ENCODE results near the gene SMARCE1.

Gene SMARCE1

DNA sequence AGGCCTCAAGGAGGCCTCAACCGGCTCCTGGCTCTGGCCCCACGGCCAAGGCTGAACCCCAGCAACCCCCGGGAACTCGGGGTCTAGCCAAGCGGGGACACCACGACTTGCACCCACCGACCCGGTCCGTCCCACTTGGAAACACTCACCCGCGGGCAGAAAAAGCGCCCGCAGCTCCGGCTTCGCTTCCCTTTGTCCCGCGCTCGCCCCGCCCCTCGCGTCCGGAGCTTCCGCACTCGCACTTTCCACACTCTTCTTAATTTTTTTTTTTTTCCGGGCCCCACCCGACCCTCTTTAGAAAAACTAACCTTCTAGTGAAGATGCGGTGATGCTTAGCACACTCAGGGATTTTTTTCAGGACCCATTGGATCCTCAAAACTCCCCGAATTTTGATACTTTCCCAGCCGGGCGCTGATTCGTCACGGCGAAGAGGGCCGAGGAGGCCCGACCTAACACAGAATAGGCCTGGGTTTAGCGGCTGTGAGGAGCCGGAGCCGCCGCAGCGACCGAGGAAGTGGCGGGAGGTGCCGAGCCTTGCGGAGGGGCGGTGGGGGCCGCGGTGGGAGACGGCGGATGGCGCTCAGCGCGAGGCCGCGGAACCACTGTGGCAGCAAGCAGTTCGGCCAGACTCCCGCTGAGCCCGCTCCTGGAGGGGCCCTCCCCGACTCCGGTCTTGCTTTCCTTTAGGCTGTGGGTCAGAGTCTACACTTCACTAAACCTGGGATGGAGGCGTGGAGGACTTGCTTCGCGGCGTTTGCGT lies at the start of gene SMARCE1:
SMARCE1 (minus strand) TSS at position 195 of the 760 bp plus-strand sequence. CDS start 2,016 bp downstream, outside the sequence.
- DNase-seq (ENCODE audit: low read depth): peak; percentile 38

DNA sequence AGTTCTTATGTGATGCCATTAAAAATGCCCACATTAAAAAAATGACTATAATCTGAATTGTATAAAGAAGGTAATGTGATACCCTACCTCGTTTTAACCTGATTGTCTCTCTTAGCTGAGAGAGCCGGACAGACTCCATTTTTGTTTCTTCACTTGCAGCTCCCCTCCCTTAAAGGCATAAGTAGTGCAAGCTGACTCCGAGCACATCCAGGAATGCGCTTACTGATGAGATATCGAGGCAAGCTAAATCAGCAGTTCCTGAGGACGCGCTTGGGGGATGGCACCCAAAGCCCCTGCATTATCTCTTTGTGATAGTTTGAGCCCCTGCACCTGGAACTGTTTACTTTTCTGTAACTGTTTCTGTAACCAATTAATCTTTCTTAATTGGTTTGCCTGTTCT lies 49.7 kb upstream of the SMARCE1 start:
- DNase-seq (ENCODE audit: low read depth): no peak

DNA sequence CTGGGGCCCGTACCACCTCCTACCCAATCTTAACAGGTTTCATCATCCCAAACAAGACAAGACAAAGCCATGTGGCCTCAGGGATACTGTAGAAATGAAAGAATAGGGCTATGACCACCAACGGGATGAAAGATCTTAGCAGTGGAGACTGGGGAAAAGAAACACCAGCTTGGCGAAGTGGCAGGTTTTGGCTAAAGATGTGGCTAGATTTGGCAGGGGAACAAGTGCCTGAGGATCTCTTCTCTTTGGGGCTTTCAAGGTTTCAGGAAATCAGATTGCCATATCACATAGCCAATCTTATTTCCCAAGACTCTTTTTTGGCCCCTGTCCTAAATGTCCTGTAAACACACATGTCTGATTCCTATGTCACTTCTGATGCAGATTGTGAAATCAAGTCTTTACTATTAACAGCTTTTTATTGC lies 49.0 kb upstream of the SMARCE1 start:
- no peak for DNase-seq (ENCODE audit: low read depth)

DNA sequence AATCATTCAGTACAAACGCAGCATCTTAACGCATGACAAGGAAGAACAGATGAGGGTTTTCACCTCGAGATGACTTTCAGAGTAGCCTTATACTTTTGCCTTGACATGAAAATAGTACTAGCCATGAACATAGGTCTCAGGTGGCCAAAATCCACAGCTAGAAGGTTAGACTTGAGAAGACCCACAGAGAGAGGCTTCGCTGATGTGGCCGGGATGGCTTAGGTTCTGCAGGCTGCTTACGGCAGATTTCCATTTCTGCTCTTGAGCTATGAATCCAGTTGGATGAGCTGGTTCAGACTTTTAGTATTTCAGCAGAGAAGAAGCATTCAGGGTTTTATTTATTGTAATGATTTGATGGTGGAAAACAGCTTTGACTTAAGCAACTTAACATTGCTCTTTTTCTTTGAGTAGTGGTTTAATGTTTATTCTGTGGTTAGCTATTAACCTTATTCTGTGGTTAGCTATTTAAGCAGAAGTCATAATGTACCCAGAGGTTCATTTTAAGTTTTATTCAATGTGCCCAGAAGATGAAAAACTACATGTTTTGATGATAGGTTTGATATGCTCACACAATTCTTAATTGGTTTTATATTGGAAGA lies 48.4 kb upstream of the SMARCE1 start:
- DNase-seq (ENCODE audit: low read depth): no peak

DNA sequence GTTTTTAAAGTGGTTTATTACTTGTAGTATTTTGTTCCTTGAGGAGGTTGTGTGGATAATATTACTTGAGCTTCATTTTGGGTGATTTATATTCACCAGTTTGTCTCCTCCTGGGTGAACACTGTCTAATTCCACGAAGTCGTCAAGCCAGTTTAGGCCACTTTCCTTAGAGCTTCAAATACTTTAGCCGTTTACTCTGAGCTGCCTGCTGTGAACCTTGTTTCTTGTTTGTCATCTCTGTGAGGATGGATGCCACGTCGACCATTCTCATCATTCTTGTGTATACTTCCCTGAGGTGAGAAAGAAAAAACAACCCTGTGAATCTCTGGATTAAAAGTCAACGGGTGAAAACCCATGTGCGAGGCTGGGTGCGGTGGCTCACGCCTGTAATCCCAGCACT lies 47.0 kb upstream of the SMARCE1 start:
- no peak for DNase-seq (ENCODE audit: low read depth)

DNA sequence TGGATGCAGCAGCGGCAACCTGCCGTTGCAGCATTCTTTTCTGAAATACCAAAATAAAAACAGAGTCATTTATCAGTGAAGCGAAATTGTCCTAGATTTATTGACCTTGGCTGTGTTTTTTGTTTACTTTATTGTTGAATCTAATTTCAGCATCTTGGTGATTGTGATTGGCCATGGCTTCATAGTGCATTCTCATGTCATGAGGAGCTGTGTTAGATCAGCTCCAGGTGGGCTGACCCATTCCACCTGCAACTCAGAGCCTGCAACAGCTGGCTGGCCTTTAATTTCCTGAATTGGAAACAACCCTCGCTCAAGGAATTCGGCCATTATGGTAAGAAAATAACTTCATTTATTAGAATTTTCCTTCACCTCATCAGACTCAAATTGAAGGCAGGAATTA lies 39.5 kb upstream of the SMARCE1 start:
- no peak for DNase-seq (ENCODE audit: low read depth)

DNA sequence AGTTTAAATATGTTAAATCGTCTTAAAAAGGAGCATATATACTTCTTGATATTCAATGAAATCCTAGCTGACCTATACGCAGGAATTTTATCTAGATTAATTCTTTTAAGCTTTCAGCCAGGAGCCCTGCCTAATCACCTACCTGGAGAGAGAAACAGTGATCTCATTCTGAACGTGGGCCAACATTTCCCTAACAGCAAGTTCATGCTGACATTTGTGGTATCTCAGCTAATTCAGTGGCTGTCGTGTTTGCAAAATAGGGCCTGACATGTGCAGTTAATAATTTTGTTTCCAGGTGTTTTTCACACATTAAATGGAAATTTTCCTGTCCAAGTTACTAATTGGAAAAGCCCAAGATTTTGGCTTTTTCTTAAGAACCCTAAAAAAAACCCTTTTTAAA lies 38.6 kb upstream of the SMARCE1 start:
- DNase-seq (ENCODE audit: low read depth): no peak

DNA sequence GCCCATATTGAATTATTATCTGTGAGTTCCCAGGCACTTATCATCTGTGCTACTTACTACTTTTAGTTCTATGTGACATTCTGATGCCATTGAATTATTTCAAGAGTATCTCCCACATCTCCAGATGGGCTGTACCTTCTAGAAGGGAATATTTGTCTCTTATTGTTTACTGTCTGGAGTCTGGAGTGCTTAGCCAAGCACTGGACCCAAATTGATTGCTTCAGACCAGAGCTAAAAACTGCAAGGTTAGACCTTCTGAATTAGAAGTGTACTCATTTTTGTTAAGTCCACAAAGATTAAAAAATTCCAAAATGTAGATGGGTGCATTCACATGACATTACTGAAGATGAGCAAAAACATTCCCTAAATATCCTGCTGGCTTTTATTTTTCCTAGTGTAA lies 33.4 kb upstream of the SMARCE1 start:
- DNase-seq (ENCODE audit: low read depth): no peak

GRCh38 chr17:40679523-40679907 lies 31.9 kb upstream of the SMARCE1 start:
- no peak for DNase-seq (ENCODE audit: low read depth)

GRCh38 chr17:40678902-40679522 lies 31.4 kb upstream of the SMARCE1 start:
- DNase-seq (ENCODE audit: low read depth): no peak

DNA sequence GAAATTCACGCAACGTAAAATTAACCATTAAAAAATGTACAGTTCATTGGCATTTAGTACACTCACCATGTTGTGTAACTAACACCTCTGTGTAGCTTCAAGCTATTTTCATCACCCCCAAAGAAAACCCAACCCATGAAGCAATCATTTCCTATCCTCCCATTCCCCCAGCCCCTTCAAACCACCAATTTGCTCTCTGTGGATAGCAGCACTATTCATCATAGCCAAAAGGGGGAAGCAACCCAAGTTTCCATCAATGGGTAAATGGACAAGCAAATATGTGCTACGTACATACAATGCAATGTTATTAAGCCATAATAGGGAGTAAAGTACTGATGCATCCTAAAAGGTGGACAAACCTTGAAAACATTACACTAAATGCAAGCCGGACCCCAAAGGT lies 28.3 kb upstream of the SMARCE1 start:
- DNase-seq (ENCODE audit: low read depth): no peak

GRCh38 chr17:40672654-40673053 lies 25.0 kb upstream of the SMARCE1 start:
- no peak for DNase-seq (ENCODE audit: low read depth)

- no peak for DNase-seq (ENCODE audit: low read depth)
Observed at GRCh38 chr17:40671282-40671681, 23.7 kb upstream of the SMARCE1 start.

- no peak for DNase-seq (ENCODE audit: low read depth)
Observed at GRCh38 chr17:40666331-40666730, 18.7 kb upstream of the SMARCE1 start.

- no peak for DNase-seq (ENCODE audit: low read depth)
Observed at GRCh38 chr17:40664582-40665333, 17.1 kb upstream of the SMARCE1 start, which contains the start of gene KRT222. TSS of gene KRT222 (minus strand) at chr17:40665177. CDS start at chr17:40665099, 78 bp downstream.

GRCh38 chr17:40663252-40663651 lies 15.6 kb upstream of the SMARCE1 start:
- no peak for DNase-seq (ENCODE audit: low read depth)

GRCh38 chr17:40659911-40660310 lies 12.3 kb upstream of the SMARCE1 start:
- no peak for DNase-seq (ENCODE audit: low read depth)

DNA sequence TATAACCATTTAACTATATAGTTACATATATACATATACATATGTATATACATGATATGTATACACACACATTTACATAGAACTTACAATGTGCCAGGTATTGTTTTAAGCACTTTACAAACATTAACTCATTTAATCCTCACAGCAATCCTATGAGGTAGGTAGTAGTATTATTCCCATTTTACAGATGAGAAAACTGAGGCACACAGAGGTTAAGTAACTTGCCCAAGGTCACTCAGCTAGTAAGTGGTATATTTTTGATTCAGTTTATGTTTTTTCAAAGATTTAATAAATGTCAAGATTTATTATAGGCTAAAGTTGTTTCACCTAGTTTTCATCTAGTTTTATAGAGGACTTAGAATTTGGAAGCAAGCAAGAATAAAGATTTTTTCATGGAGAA lies 10.8 kb upstream of the SMARCE1 start:
- no peak for DNase-seq (ENCODE audit: low read depth)

DNA sequence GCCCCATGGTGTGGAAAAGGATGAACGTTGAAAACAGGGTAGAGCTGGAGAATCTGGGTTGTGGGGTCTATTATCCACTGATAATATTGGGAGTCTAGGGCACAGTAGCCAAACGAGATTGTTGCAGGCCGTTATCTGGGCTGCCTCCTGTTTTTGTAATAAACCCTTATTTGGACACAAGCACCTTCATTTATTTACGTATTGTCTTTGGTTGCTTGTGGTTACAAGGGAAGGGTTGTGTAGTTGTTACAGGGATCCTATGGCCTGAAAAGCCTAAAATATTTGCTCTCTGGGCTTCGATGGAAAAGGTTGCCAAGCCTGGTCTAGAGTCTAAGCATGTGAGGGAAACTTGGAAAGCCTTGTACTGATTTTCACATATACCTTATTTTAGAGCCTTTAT lies 4.3 kb upstream of the SMARCE1 start:
- DNase-seq (ENCODE audit: low read depth): no peak

GRCh38 chr17:40648384-40648968 lies 858 bp upstream of the SMARCE1 start:
- no peak for DNase-seq (ENCODE audit: low read depth)

DNA sequence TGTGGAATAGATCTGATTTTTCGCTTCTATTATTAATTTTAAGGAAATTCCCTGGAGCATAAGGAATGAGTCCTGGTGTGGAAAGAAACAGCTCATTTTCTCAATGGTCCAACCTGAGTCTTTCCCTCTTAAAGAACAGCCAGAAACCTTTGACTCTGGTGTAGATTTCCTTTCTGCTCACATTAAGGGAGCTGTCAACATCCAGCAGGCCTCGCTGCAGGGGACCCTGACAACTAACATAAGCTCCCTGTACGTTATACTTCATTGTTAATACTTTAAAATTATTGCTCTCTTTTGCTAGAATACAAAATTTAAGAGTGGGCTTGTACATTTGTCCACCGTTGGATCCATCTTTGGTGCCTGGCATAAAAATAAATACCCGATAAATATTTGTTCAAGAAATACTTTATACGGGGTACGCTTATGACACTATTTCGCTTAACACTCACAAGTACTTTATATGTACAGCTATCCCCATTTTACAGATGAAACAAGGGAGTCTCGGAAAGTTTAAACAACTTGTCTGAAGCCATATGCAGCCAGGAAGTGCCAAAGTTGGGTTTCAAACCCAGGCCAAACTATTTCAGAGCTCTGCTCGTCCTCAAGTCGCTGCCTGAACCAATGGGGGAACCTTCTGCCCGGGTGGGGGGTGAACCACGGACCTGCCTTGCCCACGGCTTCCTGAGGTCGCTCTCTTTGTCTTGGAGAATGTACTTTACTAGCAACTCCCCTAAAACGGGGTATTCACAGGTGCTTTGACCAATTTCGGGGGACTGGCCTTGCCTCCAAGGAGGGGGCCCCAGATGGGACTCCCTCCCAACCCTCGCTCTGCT lies 611 bp downstream of the SMARCE1 start:
- peak; percentile 12 for DNase-seq (ENCODE audit: low read depth)

Measured in HS-27A (cell line).